ENCODE results near the gene PKMYT1.

- no peak for TF ChIP-seq CTCF (conservative IDR thresholded peaks at IDR 0.05)
- TF ChIP-seq EZH2 (IDR thresholded peaks at IDR 0.05; ENCODE audit: low read depth), result no peak
These were observed 43.1 kb downstream of the PKMYT1 start for GRCh38 chr16:2937170-2937569.
